Measurements from ENCODE around the gene S100A7A.
"Not testable (repeated sequence)": the region's sequence is repeated elsewhere in the genome, so short reads cannot be mapped to it uniquely, and the experiment has no call there.

S100A7A gene

DNA sequence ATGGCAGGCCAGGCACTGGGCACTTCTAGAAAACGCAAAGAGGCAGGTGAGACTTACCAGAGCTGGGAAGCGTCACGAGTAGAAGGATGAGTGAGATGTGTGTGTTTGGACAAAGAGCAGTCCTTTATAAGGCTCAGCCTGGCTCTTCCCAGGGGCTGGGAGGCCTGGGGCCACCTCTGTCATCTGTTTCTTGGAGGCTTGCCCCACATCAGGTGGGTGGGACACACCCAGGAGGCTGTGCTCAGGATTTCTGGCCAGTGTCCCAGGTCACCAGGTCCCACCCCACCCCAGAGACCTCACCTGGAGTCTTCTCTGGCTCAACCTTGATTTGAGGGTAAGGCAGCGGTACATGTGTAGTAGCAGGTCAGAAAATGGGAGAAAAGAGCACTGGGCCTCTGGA, 44.2 kb downstream of the S100A7A start, which contains the start of gene S100A7:
Gene S100A7 (minus strand): TSS at position 101 of the 400 bp plus-strand sequence. CDS start 1,638 bp downstream, outside the sequence.
- Histone ChIP-seq H3K79me2 (ENCODE audit: control insufficient read depth, insufficient read depth, low read length, unreplicated experiment) (no peaks in the 10 kb centered on the region), H3K27me3 (ENCODE audit: insufficient read depth, low read length) (peaks cover 56% of the 10 kb centered on the region), H3K4me1 (ENCODE audit: control insufficient read depth, insufficient read depth, low read length, unreplicated experiment) (no peaks in the 10 kb centered on the region), H3K36me3 (ENCODE audit: insufficient read depth, low read length) (no peaks in the 10 kb centered on the region), H3K4me3 (ENCODE audit: low read depth, low read length) (no peak within 1 kb of the TSS), H3K27ac (ENCODE audit: low read depth, low read length) (no peak within 1 kb of the TSS), H2AFZ (ENCODE audit: low read length, unreplicated experiment) (no peak within 1 kb of the TSS)

DNA sequence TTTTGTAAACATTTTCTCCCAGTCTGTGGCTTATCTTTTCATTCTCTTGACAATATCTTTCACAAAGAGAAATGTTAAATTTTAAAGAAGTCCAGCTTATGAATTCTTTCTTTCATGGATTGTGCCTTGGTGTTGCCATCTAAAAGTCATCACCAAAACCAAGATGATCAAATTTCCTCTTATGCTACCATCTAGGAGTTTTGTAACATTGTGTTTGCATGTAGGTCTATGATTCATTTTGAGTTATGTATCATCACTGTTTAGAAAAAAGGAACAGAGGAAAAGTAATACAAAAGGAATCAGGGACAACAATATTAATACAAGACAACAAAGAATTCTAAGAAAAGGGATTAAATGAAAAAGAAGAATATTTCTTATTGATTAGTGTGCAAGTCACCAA, 46.4 kb downstream of the S100A7A start:
- not testable (repeated sequence) for H3K79me2 ChIP-seq (ENCODE audit: control insufficient read depth, insufficient read depth, low read length, unreplicated experiment); H3K36me3 ChIP-seq (ENCODE audit: insufficient read depth, low read length); H3K27ac ChIP-seq (ENCODE audit: low read depth, low read length); H3K4me3 ChIP-seq (ENCODE audit: low read depth, low read length); H3K4me1 ChIP-seq (ENCODE audit: control insufficient read depth, insufficient read depth, low read length, unreplicated experiment); H2AFZ ChIP-seq (ENCODE audit: low read length, unreplicated experiment)
- peaks cover 38% of the 10 kb centered on the region for H3K27me3 ChIP-seq (ENCODE audit: insufficient read depth, low read length)

DNA sequence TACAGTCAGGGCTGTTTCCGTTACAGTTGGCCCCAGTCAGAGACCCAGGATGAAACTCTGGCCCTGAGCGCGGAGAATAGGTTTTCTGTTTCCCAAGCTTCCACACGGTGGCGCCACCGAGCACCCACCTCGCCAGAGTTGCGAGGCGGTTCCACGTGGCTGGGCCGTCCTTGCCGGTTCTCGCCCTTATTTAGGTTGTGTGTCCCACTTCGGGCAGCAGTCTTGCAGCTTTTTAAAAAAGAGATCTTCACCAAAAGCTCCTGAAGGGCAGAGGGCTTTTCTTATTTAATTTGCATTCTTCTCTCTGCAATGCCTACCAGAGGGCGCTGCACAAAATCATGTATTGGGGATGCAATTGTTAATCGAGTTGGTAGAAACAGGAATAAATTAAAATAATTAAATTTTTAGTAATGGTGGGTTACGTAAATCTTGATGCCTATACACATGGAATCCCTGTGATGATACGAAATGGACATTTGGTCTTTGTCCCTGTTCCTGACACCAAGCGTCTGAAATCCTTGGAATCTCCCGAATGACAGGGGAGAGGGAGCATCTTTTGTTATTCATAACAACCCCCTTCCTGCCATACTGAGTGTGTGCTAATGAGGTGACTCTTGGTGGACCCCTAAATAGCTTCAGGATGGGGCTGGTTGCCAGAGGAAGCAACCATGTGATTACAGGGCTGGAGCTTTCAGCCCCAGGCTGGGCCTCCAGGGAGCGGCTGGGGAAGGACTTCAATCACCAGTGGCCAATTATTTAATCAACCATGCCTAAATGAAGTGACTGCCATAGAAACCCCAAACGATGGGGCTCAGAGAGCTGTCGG, 49.7 kb downstream of the S100A7A start:
- no peak overlapping the region for H2AFZ ChIP-seq (ENCODE audit: low read length, unreplicated experiment)
- peaks cover 7% of the 10 kb centered on the region for H3K4me1 ChIP-seq (ENCODE audit: control insufficient read depth, insufficient read depth, low read length, unreplicated experiment)
- H3K27me3 ChIP-seq (ENCODE audit: insufficient read depth, low read length): peaks cover 29% of the 10 kb centered on the region
- no peaks in the 10 kb centered on the region for H3K36me3 ChIP-seq (ENCODE audit: insufficient read depth, low read length)
- no peak overlapping the region for H3K4me3 ChIP-seq (ENCODE audit: low read depth, low read length)
- H3K27ac ChIP-seq (ENCODE audit: low read depth, low read length): no peak overlapping the region
- H3K79me2 ChIP-seq (ENCODE audit: control insufficient read depth, insufficient read depth, low read length, unreplicated experiment): no peaks in the 10 kb centered on the region

DNA sequence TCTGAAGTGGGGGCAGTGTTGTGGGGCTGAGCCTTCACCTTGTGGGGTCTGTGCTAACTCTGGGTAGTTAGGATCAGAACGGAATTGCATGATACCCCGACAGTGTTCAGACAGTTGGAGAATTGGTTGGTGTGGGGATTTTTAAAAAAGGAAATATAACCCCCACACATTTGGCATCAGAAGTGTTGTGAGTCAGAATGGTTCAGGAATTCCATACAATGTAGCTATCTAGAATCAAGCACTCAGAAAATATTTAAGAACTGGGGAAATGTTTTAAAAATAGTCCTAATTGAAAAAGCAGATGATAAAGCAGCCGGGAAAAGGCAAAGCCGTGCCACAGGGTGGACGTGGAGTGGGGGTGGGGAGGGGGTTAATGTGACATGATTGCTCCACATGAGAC, 50.6 kb downstream of the S100A7A start:
- H2AFZ ChIP-seq (ENCODE audit: low read length, unreplicated experiment): no peak overlapping the region
- no peak overlapping the region for H3K4me3 ChIP-seq (ENCODE audit: low read depth, low read length)
- H3K79me2 ChIP-seq (ENCODE audit: control insufficient read depth, insufficient read depth, low read length, unreplicated experiment): no peaks in the 10 kb centered on the region
- peaks cover 25% of the 10 kb centered on the region for H3K27me3 ChIP-seq (ENCODE audit: insufficient read depth, low read length)
- no peaks in the 10 kb centered on the region for H3K36me3 ChIP-seq (ENCODE audit: insufficient read depth, low read length)
- H3K27ac ChIP-seq (ENCODE audit: low read depth, low read length): no peak overlapping the region
- H3K4me1 ChIP-seq (ENCODE audit: control insufficient read depth, insufficient read depth, low read length, unreplicated experiment): peaks cover 7% of the 10 kb centered on the region

DNA sequence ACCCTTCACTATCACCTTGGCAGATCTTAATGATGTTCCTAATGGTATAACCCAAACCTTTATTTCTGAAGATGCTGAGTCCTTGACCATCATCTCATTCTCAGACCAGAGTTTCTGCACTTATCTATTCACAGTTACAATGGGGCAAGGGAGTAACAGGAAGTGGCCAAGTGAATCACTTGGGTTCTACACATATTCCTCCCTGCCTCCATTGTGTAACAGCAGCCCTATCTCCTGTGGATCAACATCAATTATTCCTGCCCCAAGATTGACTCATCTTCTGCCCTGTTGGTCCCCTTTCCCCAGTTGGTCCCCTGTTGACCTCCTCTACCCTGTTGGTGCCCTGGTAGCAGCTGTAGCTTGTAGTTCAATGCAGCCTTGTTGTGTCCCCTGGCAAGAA, 54.4 kb downstream of the S100A7A start:
- no peaks in the 10 kb centered on the region for H3K36me3 ChIP-seq (ENCODE audit: insufficient read depth, low read length)
- H3K27ac ChIP-seq (ENCODE audit: low read depth, low read length): no peak overlapping the region
- H3K79me2 ChIP-seq (ENCODE audit: control insufficient read depth, insufficient read depth, low read length, unreplicated experiment): no peaks in the 10 kb centered on the region
- no peak overlapping the region for H2AFZ ChIP-seq (ENCODE audit: low read length, unreplicated experiment)
- H3K27me3 ChIP-seq (ENCODE audit: insufficient read depth, low read length): peaks cover 11% of the 10 kb centered on the region
- H3K4me1 ChIP-seq (ENCODE audit: control insufficient read depth, insufficient read depth, low read length, unreplicated experiment): peaks cover 7% of the 10 kb centered on the region
- no peak overlapping the region for H3K4me3 ChIP-seq (ENCODE audit: low read depth, low read length)

Measured in ACC112 (cell line).